Activated CD4-positive, alpha-beta T cell treated with anti-CD3 and anti-CD28 coated beads, Interleukin-2, amount 10 ng/mL, durations not matched to agents 24 days and 14 days (primary cell): ENCODE data around the gene PRG2. TPM values are rescaled to one million over a fixed set of nuclear protein-coding genes. Genes with fewer than 3 reads are reported as not detected.

Source experiments
- total RNA-seq: library from RNA; stranded (reverse); gene quantifications from 2 replicates; pipeline ENCODE4 v1.2.3, GENCODE V29; 2022

Gene PRG2
- total RNA-seq, 1 donor from 2014 or later, result 0.35 TPM

Other genes with a start within 250 kb of the PRG2 start
- gene LRRC55, start 208.7 kb downstream of the PRG2 start, total RNA-seq, result not detected in 2 replicates
- gene APLNR, start 153.4 kb downstream of the PRG2 start, total RNA-seq, result not detected in 2 replicates
- 23.7 and 24.2 TPM in 2 replicates for gene TNKS1BP1, start 65.7 kb downstream of the PRG2 start, total RNA-seq
- gene SSRP1, start 54.8 kb downstream of the PRG2 start, total RNA-seq, result 253 and 256 TPM in 2 replicates
- gene P2RX3, start 52.3 kb downstream of the PRG2 start, total RNA-seq, result not detected in 2 replicates
- gene PRG3, start 9.5 kb downstream of the PRG2 start, total RNA-seq, result not detected in 2 replicates
- gene SLC43A3, start 36.5 kb upstream of the PRG2 start, total RNA-seq, result 255 and 261 TPM in 2 replicates
- gene RTN4RL2, start 69.9 kb upstream of the PRG2 start, total RNA-seq, result 0.23 and 0.26 TPM in 2 replicates
- gene SLC43A1, start 125.1 kb upstream of the PRG2 start, total RNA-seq, result 35.3 and 35.8 TPM in 2 replicates
- gene TIMM10, start 140.1 kb upstream of the PRG2 start, total RNA-seq, result 108 and 112 TPM in 2 replicates
- gene SMTNL1, start 146.9 kb upstream of the PRG2 start, total RNA-seq, result not detected in 2 replicates
- 151 and 157 TPM in 2 replicates for gene UBE2L6, start 177.0 kb upstream of the PRG2 start, total RNA-seq
- 0.14 and 0.28 TPM in 2 replicates for gene SERPING1, start 207.0 kb upstream of the PRG2 start, total RNA-seq